LNCAP (cell line): ENCODE results near the gene UCHL1.

Source experiments
- CTCF ChIP-seq: fragments of 450-650 bp; IDR thresholded peaks from 2 replicates; pipeline ENCODE4 v1.5.1; 2017; ENCODE audit warnings: mild to moderate bottlenecking

Gene UCHL1

GRCh38 chr4:41218703-41219102 is 38.0 kb upstream of the UCHL1 start:
- TF ChIP-seq CTCF: no peak

GRCh38 chr4:41219421-41219950 is 37.2 kb upstream of the UCHL1 start:
- no peak for TF ChIP-seq CTCF

GRCh38 chr4:41221850-41222645 is 34.7 kb upstream of the UCHL1 start:
- no peak for TF ChIP-seq CTCF

- no peak for TF ChIP-seq CTCF
Measured at GRCh38 chr4:41227902-41228301, 28.8 kb upstream of the UCHL1 start.

GRCh38 chr4:41232406-41232805 is 24.3 kb upstream of the UCHL1 start:
- TF ChIP-seq CTCF: no peak

GRCh38 chr4:41232856-41233255 is 23.9 kb upstream of the UCHL1 start:
- TF ChIP-seq CTCF: no peak

- no peak for TF ChIP-seq CTCF
Measured at GRCh38 chr4:41236032-41236431, 20.7 kb upstream of the UCHL1 start.

GRCh38 chr4:41236508-41236907 is 20.2 kb upstream of the UCHL1 start:
- no peak for TF ChIP-seq CTCF
